Measurements from ENCODE around the gene FCHSD1.

Gene FCHSD1

DNA sequence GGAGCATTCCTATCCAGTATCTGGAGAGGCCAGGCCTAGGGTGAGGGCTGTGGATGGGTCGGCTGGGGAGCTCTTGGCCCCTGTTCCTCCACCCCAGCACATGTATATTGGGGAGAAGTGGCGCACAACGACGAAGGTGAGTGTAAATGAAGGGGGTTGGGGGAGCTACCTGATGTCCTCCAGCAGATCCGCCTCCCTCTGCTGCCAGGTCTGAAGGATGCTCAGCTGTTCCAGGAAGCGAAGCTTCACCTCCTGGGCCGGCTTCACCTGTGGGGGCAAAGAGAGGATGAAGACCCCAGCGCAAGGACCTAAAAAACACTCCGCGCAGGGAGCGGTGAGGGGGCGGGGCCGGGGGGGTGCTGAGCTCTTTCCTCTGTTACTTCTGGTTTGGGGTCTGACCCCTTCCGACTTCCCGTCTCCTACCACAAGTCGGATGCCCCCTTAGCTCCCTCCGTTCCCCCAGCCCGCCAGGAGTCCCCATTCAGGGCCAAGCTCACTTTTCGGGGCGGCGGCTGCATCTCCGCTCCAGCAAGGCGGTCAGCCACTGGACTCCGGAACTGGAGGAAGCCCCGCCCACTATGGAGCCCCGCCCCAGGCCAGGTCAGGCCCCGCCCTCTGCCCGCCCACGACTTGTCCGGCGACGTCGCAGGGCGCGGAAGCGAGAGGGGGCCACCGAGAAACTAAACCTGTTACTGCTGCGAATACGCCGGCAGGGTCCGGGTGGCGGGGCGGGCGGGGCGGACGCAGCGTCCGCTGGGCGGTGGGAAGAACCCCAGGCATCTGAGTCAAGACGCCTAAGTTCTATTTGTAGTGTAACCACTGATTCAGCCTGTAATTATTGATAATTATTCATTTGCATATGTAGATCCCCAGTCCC, at the start of gene FCHSD1:
Gene FCHSD1 (minus strand): TSS at position 568 of the 877 bp plus-strand sequence. CDS start 50 bp downstream, at position 518.
- FAIRE-seq = no peak

DNA sequence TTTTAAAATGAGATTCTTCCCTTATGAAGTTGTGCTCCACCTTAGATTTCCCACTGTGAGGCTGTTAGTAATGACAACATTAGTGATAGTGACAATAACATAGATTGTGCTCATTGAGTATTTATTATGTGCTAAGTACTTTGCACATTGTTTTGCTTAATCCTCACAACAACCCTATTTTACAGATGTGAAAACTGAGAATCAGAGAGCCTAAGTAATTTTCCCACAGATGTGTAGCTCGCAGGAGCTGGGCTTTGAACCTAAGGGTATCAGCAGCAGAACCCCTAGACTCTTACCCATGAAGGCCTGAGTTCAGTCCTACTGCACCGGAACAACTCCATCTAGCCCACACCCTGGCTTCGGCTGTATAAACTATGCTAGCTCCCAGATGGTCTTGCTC, 46.4 kb upstream of the FCHSD1 start:
- no peak for FAIRE-seq
- no peak for DNase-seq (ENCODE audit: low spot score)

More for the DNA sequence above, at the start of gene FCHSD1:
- DNase-seq (ENCODE audit: low spot score) = peak; percentile 85

DNA sequence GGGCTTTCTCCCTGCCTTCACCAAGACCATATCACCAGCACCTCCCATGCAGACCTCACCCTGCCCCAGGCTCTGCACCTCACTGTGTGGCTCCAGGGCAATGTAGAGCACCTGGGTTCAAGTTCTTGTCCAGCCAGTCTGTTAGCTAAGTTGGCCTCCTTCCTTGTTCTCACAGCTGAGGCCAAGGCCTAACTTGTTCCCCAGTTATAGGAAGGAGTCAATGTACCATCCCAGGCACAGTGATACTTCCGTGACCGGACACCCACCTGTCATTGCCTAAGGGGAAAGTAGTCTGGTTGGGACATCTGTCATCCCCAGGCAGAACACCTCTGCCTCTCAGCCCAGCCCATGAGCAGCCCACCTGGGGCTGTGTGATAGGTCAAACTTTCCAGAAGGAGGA, 45.2 kb upstream of the FCHSD1 start:
- FAIRE-seq (no peak), DNase-seq (ENCODE audit: low spot score) (no peak)

DNA sequence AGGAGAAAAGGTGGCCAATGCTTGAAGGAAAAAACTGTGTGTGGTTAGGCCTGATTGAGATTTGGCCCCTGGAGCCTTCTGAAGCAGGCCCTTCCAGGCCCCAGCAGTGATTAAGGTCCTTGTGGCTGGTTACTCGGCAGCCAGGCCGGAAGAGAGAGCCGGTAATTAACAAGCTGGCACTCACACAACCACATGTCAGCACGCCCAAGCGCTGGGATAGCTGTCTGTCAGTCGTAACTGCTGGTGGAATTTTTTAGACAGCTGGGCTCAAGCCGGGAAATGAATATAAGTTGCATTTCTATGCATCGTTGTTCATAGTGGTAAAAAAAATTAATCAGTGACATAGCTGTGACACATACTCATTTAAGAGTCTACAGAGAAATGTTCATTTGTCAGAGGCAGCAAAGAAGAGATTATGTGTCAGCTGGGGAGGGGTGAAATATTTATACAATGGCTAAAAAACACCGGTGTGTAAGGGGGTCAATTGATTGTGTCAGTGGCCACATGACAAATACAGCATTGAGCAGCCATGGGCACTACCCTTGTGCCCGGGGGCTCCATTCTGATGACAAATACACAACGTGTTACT, 44.5 kb upstream of the FCHSD1 start:
- DNase-seq (ENCODE audit: low spot score) (no peak), FAIRE-seq (no peak)

DNA sequence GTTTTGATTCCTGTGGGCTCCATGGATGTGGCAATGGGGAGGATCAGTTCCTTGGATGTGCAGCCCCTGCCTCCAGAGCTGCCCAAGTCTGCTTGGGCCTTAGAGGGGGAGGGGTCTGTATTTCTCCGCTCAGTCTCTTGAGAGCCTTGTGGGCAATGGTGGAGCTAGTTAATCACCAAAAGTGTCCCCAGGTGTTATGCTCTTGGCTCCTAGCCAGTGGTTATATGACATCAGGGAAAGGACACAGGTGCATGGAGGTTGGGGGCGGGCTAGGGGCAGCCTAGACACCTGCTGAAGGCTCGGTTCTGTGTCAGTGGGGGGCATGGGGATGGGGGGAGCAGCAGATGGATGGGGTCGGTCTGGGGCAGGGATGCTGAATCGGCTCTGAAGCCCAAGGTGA, 43.3 kb upstream of the FCHSD1 start:
- DNase-seq (ENCODE audit: low spot score) = no peak
- FAIRE-seq = no peak

GRCh38 chr5:141692919-141693725, 41.9 kb upstream of the FCHSD1 start:
- FAIRE-seq = no peak

DNA sequence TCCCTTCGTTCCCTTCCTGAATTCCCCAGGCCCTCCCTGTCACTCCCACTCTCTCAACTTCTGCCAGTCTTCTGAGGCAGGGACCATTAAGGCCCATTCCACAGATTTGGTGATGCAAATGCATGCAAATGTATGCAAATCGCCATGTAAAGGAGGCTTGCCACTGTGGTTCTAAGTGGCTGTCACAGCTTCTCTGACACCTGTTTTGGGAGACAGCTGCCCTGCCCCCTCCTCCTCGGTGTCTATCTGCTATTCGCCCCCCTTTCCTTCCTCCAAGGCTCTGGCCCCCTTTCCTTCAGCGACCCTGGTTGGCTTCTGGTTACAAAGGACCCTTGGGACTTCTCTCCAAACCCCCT, 41.3 kb upstream of the FCHSD1 start:
- DNase-seq (ENCODE audit: low spot score) = no peak
- FAIRE-seq = no peak

More at GRCh38 chr5:141692919-141693725, 41.9 kb upstream of the FCHSD1 start:
- peak; percentile 46 for DNase-seq (ENCODE audit: low spot score)

GRCh38 chr5:141691867-141692532, 40.8 kb upstream of the FCHSD1 start:
- DNase-seq (ENCODE audit: low spot score) = peak; percentile 82
- no peak for FAIRE-seq

DNA sequence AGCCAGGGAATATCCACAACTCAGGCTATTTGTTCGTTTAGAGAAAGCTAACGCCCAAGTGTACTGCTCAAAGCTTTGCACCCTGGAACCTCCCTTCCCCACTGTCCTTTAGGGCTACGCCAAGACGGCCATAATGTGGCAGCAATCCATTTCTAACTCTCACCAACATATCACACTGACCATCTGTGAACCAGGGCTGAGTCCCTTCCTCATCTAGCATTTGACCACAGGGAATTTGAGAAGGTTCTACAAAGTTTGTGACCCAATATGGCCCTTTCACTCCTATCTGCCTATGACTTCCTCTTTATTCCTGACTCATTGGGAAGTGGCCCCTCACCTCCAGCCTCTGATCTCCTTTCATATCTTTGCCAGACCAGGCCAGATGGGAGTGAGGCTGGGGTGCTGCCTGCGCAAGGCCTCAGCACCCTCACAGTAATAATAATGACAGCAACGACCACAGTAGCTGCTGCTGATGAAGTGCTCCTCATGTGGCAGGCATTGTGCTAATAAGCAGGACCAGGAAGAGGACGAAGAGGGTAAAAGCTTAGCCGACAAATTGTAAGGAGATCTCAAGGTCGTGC, 40.2 kb upstream of the FCHSD1 start:
- FAIRE-seq = no peak
- DNase-seq (ENCODE audit: low spot score) = no peak

DNA sequence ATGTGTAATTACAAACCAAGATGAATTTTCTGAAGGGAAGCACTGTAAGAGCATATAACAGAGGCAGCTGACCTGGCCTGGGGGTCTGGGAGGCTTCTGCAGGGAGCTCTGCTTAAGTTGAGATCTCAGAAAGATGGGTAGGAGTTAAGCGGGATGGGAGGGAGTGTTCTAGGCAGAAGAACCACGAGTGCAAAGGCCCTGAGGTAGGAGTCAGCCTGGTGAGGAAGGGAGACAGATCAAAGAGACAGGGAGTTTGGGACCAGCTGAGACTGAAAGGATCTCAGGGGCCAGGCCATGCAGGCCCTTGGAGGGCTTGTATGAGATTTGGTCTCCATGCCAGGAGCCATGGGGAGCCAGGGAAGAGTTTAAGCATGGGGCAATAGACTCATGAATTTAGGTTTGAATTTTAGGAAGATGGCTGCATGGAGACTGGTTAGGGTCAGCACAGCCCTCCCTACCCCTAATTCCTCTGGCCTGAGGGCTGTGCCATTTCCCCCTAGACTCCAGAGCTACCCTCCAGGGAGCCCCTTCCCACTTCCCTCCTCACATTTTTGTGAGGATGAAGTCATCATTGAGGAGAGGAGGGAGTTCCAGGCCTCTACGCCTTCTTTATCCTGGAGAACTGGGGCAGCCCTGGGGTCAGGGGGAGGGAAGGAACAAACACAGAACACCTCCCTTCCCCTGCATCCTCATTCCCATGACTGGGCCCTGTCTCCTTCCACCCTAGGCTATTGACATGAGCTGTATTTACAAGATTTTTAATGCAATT, 35.6 kb upstream of the FCHSD1 start:
- FAIRE-seq (no peak), DNase-seq (ENCODE audit: low spot score) (no peak)

- no peak for FAIRE-seq
- DNase-seq (ENCODE audit: low spot score) = no peak
These were observed 34.4 kb upstream of the FCHSD1 start for GRCh38 chr5:141685591-141685990.

- DNase-seq (ENCODE audit: low spot score) (no peak), FAIRE-seq (no peak)
These were observed 32.5 kb upstream of the FCHSD1 start for GRCh38 chr5:141683596-141684141.

DNA sequence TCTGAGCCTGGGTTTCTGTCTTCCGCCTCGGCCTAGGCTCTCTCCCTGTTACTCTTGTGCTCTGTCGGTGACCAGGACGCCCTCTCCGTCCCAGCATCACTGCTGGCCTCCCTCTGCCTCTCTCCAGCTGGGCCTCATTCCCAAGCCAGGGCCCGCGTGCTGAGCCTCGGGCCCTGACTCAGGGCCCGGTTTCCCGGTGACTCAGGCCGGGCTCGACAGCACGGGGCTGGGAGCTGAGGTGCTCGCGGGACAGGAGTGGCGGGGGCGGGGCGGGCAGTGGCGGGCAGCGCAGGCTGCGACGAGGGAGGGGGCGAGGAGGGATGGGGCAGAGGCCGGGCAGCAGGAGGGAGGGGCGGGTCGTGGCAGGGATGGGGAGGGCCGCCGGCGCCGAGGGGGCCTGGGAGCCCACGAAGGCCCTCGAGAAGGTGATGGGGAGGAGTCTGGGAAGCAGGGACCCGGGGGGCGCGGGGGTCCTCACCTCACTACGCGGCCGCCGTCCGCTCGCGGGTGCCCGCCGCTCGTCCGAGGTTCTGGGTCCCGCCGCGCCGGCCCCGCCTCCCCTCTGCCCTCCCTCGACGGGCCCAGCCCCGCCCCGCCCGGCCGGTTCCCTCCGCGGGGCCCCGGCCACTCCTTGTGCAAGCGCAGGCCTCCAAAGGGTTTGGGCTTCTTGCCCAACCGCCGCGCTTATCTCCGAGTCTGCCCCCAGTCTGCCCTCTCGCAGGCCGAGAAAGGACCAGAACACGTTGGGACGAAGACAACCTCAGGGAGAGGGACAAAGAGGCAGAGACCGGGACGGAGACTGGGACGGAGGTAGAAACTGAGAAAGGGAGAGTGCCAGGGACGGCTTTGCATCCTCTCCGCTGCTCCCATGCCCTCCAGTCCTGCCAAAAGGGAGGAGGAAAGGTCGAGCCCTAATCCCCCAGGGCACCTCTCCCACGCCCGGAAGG, 30.8 kb upstream of the FCHSD1 start, which contains the start of gene ARAP3:
Gene ARAP3 (minus strand): TSS at position 536 of the 947 bp plus-strand sequence. CDS start 1,744 bp downstream, outside the sequence.
- FAIRE-seq (peak; percentile 75), DNase-seq (ENCODE audit: low spot score) (peak; percentile 85)

GRCh38 chr5:141681295-141681694, 30.1 kb upstream of the FCHSD1 start:
- FAIRE-seq (no peak), DNase-seq (ENCODE audit: low spot score) (no peak)

GRCh38 chr5:141680751-141681201, 29.6 kb upstream of the FCHSD1 start:
- DNase-seq (ENCODE audit: low spot score) (peak; percentile 62), FAIRE-seq (no peak)

- no peak for FAIRE-seq
- no peak for DNase-seq (ENCODE audit: low spot score)
These were observed 29.0 kb upstream of the FCHSD1 start for GRCh38 chr5:141680178-141680577.

DNA sequence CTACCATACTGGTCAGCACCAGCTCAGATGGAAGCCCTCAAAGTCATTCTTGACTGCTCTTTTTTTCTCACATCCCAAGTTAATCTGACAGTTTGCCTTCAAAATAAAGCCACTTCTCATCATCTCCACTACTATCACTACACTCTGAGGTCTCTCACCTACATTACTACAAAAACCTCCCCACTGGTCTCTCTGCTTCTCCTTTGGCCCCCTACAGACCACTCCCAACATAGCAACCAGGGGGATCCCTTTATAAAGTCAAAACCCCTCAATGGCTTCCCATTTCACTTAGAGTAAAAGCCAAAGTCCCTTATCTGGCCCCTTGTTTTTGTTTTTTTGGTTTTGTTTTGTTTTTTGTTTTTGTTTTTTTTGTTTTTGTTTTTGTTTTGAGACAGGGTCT, 26.2 kb upstream of the FCHSD1 start:
- no peak for FAIRE-seq

GRCh38 chr5:141675672-141676071, 24.5 kb upstream of the FCHSD1 start:
- DNase-seq (ENCODE audit: low spot score) (no peak), FAIRE-seq (no peak)

More for the DNA sequence above, 26.2 kb upstream of the FCHSD1 start:
- no peak for DNase-seq (ENCODE audit: low spot score)

DNA sequence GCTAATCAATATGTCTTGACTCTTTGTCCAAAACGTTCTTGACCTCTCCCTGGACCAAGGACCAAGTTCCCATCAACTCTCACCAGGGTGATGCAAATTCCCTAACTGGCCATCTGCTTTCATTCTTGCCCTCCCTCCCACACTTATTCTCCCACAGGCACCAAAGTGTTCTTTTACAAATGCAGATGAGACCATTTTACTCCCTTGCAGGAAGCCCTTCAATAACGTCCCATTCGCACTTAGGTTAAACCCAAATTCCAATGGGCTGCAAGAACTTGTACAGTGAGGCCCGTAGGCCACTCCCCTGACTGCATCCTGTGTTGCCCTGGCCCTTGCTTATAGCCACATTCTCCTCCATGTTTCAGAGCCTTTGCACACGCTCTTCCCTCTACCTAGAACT, 23.5 kb upstream of the FCHSD1 start:
- DNase-seq (ENCODE audit: low spot score) = no peak
- no peak for FAIRE-seq

All from urothelium cell line (cell line).